Nephron (organoid): ENCODE results near the gene FTL.

Source experiments
- H3K27ac Mint-ChIP-seq, 3 experiments: 2 replicates each; pipeline ENCODE4 v1.8.0; 2020; ENCODE audit warnings: mixed read lengths in 3 of 3, mild to moderate bottlenecking in 2 of 3, moderate library complexity in 1 of 3
- H3K27me3 Mint-ChIP-seq: 2 replicates; pipeline ENCODE4 v1.8.0; 2021; ENCODE audit warnings: low read depth, mild to moderate bottlenecking, moderate library complexity, mixed read lengths
- H3K36me3 Mint-ChIP-seq: 2 replicates; pipeline ENCODE4 v1.8.0; 2020; ENCODE audit warnings: low read depth, mixed read lengths
- H3K4me1 Mint-ChIP-seq: 2 replicates; pipeline ENCODE4 v1.8.0; 2020; ENCODE audit warnings: mixed read lengths
- H3K4me3 Mint-ChIP-seq, 3 experiments: 2 replicates each; pipeline ENCODE4 v1.8.0; 2020; ENCODE audit warnings: mild to moderate bottlenecking in 3 of 3, mixed read lengths in 3 of 3, moderate library complexity in 2 of 3
- H3K9me3 Mint-ChIP-seq: 2 replicates; pipeline ENCODE4 v1.8.0; 2020; ENCODE audit warnings: mixed read lengths
- TF ChIP-seq, protein P1 (sequence below), 3 experiments: fragments of 200-600 bp; sonication (generic); IDR thresholded peaks; one replicate each; pipeline ENCODE4 v1.5.0; 2021; ENCODE audit warnings: antibody characterized with exemption in 3 of 3; ENCODE audit not compliant: unreplicated experiment in 3 of 3

The FTL gene

DNA sequence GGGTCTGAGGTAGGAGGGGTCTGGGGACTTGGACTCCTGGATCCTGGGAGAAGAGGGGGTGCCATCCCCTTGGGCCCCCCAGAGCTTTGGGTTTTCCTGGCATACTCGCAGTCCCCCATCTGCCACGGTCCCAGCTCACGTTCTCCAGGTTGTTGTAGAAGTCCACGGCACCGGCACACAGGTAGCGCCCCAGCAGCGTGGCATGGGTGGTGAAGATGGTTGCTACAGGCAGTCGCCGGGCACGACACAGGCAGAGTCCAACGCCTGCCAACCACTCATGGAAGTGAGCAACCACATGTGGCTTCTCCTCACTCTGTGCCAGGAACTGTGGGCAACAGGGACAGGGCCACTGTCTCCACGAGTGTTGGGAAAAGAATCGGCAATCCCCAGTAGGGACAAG is 20.6 kb downstream of the FTL start:
- peaks cover 13% of the 10 kb centered on the region for H3K4me1 Mint-ChIP-seq
- H3K4me3 Mint-ChIP-seq = no peak overlapping the region
- no peaks in the 10 kb centered on the region for H3K9me3 Mint-ChIP-seq
- H3K27ac Mint-ChIP-seq = no peak overlapping the region
- peaks cover 58% of the 10 kb centered on the region for H3K36me3 Mint-ChIP-seq
- TF ChIP-seq, protein P1, sequence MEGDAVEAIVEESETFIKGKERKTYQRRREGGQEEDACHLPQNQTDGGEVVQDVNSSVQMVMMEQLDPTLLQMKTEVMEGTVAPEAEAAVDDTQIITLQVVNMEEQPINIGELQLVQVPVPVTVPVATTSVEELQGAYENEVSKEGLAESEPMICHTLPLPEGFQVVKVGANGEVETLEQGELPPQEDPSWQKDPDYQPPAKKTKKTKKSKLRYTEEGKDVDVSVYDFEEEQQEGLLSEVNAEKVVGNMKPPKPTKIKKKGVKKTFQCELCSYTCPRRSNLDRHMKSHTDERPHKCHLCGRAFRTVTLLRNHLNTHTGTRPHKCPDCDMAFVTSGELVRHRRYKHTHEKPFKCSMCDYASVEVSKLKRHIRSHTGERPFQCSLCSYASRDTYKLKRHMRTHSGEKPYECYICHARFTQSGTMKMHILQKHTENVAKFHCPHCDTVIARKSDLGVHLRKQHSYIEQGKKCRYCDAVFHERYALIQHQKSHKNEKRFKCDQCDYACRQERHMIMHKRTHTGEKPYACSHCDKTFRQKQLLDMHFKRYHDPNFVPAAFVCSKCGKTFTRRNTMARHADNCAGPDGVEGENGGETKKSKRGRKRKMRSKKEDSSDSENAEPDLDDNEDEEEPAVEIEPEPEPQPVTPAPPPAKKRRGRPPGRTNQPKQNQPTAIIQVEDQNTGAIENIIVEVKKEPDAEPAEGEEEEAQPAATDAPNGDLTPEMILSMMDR (IDR thresholded peaks at IDR 0.05; ENCODE audit: unreplicated experiment in 3 of 3) = no peak
- H3K27me3 Mint-ChIP-seq = no peaks in the 10 kb centered on the region

DNA sequence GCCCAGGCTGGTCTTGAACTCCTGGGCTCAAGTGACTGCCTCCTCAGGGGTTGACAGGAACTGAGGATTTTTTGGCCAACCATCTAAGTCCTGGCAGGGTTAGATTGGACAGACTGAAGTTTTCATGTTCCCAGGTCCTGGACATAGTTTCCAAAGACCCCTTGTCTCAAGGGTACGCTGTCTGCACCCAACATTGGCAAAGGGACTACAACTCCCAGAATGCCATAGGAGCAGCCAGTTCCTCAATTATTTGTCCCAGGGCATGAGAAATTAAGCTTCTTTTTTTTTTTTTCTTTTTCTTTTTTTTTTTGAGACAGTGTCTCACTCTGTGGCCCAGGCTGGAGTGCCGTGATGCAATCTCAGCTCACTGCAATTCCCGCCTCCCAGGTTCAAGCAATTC is 21.1 kb downstream of the FTL start:
- Mint-ChIP-seq H3K4me1 (peaks cover 18% of the 10 kb centered on the region), H3K27me3 (no peaks in the 10 kb centered on the region), H3K27ac (no peak overlapping the region), H3K9me3 (no peaks in the 10 kb centered on the region), H3K36me3 (peaks cover 61% of the 10 kb centered on the region), H3K4me3 (no peak overlapping the region)
- TF ChIP-seq, protein P1 (IDR thresholded peaks at IDR 0.05; ENCODE audit: unreplicated experiment in 3 of 3) = no peak

DNA sequence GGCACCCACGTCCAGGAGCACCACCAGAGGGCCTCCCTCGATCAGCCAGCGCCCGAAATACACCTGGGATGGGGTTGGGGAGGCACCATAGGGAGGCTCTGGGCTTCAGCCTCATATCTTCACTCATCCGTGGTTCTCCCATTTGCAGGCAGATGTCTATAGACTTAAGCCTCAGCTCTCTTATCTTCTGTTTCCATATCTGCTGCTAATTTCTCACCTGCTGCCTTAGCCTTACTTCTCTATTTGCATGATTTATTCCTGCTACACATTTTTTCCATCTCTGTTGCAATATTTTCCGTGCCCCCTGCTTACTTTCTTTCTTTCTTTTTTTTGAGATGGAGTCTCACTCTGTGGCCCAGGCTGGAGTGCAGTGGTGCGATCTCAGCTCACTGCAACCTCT is 22.2 kb downstream of the FTL start:
- no peaks in the 10 kb centered on the region for H3K9me3 Mint-ChIP-seq
- H3K27ac Mint-ChIP-seq = no peak overlapping the region
- no peaks in the 10 kb centered on the region for H3K27me3 Mint-ChIP-seq
- H3K4me1 Mint-ChIP-seq = peaks cover 23% of the 10 kb centered on the region
- TF ChIP-seq, protein P1 (IDR thresholded peaks at IDR 0.05; ENCODE audit: unreplicated experiment in 3 of 3) = no peak
- no peak overlapping the region for H3K4me3 Mint-ChIP-seq
- peaks cover 52% of the 10 kb centered on the region for H3K36me3 Mint-ChIP-seq

DNA sequence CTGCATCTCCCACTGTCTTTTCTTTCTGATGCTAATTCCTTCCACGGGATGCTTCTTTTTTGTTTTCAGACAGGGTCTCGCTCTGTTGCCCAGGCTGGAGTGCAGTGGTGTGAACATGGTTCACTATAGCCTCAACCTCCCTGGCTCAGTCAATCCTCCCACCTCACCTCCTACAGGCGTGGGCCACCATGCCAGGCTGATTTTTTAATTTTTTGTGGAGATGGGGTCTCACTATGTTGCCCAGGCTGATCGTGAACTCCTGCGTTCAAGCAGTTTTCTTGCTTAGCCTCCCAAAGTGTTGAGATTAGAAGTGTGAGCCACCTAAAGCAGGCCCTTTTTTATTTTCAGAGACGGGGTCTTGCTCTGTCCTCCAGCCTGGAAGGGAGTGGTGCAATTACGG is 23.2 kb downstream of the FTL start:
- Mint-ChIP-seq H3K4me1 (peaks cover 25% of the 10 kb centered on the region), H3K4me3 (no peak overlapping the region), H3K36me3 (peaks cover 45% of the 10 kb centered on the region), H3K27me3 (no peaks in the 10 kb centered on the region), H3K9me3 (no peaks in the 10 kb centered on the region), H3K27ac (peak overlapping the region in 1 of 3 experiments; percentile 59)
- TF ChIP-seq, protein P1 (IDR thresholded peaks at IDR 0.05; ENCODE audit: unreplicated experiment in 3 of 3) = no peak

DNA sequence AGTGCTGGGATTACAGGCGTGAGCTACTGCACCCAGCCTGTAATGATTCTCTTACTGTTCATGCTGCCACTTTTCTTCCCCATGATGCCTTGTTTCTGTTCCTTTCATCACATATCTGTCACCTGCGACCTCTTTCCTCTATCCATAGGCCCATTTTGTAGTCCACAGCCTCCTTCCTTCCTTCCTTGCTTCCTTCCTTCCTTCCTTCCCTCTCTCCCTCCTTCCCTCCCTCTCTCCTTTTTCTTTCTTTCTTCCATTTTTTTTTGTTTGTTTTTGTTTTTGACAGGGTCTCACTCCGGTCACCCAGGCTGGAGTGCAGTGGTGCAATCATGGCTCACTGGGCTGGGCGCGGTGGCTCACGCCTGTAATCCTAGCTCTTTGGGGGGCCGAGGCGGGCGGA is 23.8 kb downstream of the FTL start:
- Mint-ChIP-seq H3K9me3 (no peaks in the 10 kb centered on the region), H3K4me3 (no peak overlapping the region), H3K27ac (peak overlapping the region in 1 of 3 experiments; percentile 46), H3K36me3 (peaks cover 40% of the 10 kb centered on the region), H3K27me3 (no peaks in the 10 kb centered on the region), H3K4me1 (peaks cover 29% of the 10 kb centered on the region)
- TF ChIP-seq, protein P1 (IDR thresholded peaks at IDR 0.05; ENCODE audit: unreplicated experiment in 3 of 3) = no peak

DNA sequence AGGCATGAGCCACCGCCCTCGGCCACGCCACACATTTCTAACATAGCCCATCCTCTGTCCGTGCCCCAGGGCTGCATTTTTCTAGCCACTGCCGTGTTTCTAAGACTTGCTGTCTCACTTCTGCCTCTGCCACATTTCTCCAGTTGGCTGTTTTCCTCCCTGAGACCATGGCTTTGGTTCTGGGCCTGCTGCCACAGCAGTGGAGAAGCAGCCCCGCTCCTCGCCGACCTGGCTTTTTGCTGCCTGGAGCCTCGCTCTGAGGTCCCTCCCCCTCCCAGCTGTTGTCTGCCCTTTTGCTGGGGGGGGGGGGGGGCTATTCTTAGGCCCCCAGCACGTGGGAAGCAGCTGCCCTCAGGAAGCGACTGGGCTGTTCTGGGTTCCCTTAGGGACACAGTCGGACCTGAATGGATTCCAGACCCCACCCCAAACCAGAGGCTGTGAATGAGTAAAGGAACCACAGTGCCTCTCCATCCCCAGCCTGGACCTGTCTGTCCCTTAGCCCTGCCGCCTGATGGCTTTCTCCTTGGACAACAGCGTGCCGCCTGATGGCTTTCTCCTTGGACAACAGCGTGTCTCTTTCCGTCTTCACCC is 24.7 kb downstream of the FTL start:
- TF ChIP-seq, protein P1 (IDR thresholded peaks at IDR 0.05; ENCODE audit: unreplicated experiment in 3 of 3) = no peak
- peak overlapping the region; percentile 20 to 53 (median 45) for H3K4me3 Mint-ChIP-seq

More for the DNA sequence above, 24.7 kb downstream of the FTL start:
- H3K27me3 Mint-ChIP-seq = no peaks in the 10 kb centered on the region
- no peaks in the 10 kb centered on the region for H3K9me3 Mint-ChIP-seq
- H3K4me1 Mint-ChIP-seq = peaks cover 36% of the 10 kb centered on the region
- H3K27ac Mint-ChIP-seq = peak overlapping the region; percentile 24 to 91 (median 85)
- peaks cover 40% of the 10 kb centered on the region for H3K36me3 Mint-ChIP-seq
